Right lobe of liver (tissue), 4 donors: ENCODE measurements around the gene SLC33A1.

Experiments used
- POLR2A ChIP-seq: fragments of 450-650 bp; IDR thresholded peaks from one replicate; pipeline ENCODE4 v1.6.1; 2017; ENCODE audit warnings: antibody characterized with exemption, mild to moderate bottlenecking
- TF ChIP-seq, protein P1 (sequence below), 4 donors: fragments of 200-600 bp in 3 of 4; fragments of 450-650 bp in 1 of 4; IDR thresholded peaks; one replicate each; pipeline versions ENCODE4 v1.5.1 to v1.8.0; 2016 to 2022; ENCODE audit warnings: antibody characterized with exemption in 4 of 4, mild to moderate bottlenecking in 2 of 4
- donor health status: DM: no; HTN: no; CAD: no.
- donor health status: DM: no; HTN: no; CAD: no.
- donor health status: DM: no; HTN: yes; CAD: no.

DNA sequence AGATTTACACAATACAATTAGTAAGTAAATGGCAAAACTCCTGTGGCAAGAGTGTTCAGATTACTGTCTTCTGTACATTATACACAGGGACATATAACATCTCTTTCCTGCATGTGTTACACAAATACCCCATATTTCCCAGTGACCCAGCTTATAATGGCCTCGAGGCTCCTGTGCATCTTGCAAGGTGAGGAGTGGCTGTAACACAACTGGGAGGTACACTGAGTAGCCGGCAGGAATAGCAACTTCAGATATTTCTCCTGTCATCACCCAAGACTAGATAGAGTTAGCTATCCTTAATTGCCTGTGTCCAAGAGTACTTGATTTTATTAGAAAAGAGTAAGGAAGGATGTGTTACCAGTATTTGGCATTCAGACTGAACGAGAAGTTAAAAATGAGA lies 21.8 kb upstream of the SLC33A1 start:
- TF ChIP-seq, protein P1, sequence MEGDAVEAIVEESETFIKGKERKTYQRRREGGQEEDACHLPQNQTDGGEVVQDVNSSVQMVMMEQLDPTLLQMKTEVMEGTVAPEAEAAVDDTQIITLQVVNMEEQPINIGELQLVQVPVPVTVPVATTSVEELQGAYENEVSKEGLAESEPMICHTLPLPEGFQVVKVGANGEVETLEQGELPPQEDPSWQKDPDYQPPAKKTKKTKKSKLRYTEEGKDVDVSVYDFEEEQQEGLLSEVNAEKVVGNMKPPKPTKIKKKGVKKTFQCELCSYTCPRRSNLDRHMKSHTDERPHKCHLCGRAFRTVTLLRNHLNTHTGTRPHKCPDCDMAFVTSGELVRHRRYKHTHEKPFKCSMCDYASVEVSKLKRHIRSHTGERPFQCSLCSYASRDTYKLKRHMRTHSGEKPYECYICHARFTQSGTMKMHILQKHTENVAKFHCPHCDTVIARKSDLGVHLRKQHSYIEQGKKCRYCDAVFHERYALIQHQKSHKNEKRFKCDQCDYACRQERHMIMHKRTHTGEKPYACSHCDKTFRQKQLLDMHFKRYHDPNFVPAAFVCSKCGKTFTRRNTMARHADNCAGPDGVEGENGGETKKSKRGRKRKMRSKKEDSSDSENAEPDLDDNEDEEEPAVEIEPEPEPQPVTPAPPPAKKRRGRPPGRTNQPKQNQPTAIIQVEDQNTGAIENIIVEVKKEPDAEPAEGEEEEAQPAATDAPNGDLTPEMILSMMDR (IDR thresholded peaks at IDR 0.05), result no peak
- TF ChIP-seq POLR2A, result no peak
